GM18505 (cell line): ENCODE measurements around the gene MUSK.
"Not testable (repeated sequence)": the region's sequence is repeated elsewhere in the genome, so short reads cannot be mapped to it uniquely, and the experiment has no call there.

ENCODE experiments used
- ATAC-seq: cut with Tn5 transposase; IDR thresholded peaks from one replicate; pipeline ENCODE4 v1.9.1; 2021; ENCODE audit not compliant: unreplicated experiment
- POLR2A ChIP-seq: IDR thresholded peaks from 4 replicates; pipeline ENCODE4 v1.6.1; 2011; ENCODE audit warnings: borderline replicate concordance; ENCODE audit not compliant: insufficient read depth, insufficient read length; ENCODE audit errors: extremely low read depth

Gene MUSK

DNA sequence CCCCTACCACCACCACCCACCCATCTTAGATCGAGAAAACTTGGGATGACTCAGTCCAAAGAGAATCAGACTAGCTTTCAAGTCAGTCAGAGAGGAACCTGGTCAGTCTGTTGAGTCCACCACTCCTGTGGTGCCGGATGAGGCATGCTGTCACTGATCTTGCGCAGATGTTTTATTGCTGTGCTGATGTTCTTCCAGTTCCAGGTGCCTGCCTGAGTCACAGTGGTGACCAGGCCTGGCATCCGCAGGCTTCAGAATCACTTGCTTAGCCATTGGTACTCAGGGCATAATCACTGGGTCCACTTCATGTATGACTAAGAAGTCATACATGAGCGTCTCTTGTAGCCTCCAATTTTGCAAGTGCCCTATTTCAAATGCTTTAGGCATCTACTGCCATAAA lies 114.1 kb downstream of the MUSK start:
- ATAC-seq = no peak

DNA sequence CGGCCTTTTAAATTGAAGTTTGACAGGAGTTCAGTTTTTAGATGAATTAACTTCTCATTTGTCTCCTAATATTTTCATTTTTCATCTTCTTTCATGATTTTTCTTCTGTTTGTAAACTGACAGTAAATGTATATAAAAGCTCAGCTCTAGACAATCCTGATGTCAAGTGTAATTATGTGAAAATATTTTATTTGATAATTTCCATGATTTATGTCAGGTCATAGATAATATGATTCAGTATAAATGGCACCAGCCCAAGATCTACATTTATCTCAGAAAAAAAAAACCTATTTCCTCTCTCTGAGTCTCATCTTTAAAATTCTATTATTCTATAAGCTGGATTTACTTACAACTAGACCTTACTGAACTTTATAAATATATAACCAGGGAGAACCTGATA lies 115.7 kb downstream of the MUSK start:
- ATAC-seq = no peak
- TF ChIP-seq POLR2A = no peak

More for the DNA sequence above, 114.1 kb downstream of the MUSK start:
- no peak for TF ChIP-seq POLR2A

DNA sequence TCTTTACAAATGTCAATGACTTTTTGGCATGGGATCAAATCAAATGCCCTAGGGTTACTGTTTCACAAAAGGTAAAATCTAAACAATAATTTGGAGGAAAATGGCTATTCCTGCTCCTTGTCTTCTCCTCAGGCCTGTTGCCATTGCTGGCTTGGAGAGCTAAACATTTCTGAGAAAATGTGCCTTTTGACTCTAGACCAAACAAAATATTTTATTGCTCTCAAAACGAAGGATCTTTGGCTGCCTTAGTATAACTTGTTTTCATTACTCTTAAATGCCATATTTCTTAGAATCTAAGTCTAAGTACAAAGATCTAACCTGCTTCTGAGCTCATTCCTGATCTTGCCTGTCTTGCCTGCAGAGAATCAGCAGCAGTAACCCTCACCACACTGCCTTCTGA lies 116.6 kb downstream of the MUSK start:
- no peak for TF ChIP-seq POLR2A
- no peak for ATAC-seq

DNA sequence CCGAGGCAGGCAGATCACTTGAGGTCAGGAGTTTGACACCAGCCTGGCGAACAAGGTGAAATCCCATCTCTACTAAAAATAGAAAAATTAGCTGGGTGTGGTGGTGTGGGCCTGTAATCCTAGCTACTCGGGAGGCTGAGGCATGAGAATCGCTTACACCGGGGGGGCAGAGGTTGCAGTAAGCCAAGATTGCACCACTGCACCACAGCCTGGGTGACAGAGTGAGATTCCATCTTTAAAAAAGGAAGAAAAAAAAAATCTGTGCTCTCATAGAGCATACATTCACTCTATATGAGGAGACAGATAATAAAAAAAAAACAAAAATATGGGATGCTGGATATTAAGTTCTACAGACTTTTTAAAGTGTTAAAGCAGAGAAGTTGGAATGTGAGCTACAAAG lies 119.8 kb downstream of the MUSK start:
- ATAC-seq = not testable (repeated sequence)

DNA sequence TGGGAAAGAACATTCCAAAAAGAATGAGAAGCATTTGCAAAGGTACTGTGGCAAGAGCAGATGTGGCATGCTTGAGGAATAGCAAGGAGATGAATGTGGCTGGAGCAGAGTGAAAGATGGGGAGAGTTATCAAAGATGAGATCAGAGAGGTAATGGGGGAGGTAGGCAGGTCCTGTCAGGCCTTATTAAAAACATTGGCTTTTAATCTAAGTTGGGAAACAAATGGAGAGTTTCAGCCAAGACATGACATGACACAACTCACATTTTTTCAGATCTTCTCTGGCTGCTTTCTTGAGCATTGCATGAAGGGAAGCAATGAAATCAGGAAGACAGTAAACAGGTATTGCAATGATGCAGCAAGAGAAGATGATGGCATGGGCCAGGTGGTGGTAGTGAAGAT lies 120.3 kb downstream of the MUSK start:
- TF ChIP-seq POLR2A = no peak
- no peak for ATAC-seq

DNA sequence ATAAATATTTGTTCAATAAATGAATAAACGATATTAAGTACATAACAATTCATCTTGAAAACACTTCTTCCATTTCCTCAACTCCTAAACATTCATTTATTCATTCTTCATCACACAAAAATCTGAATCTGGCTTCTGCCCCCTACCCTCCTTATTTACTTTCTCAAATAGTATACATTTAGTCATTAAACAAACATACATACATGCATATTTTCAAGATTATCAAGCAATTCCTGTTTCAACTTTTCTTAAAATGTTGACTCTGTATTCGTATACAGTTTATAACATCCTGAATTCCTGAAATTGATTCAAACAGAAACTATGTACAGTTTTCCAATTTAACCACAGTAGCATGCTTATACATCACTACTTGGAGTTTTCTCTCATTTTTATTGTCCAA lies 129.0 kb downstream of the MUSK start:
- no peak for ATAC-seq
- no peak for TF ChIP-seq POLR2A

DNA sequence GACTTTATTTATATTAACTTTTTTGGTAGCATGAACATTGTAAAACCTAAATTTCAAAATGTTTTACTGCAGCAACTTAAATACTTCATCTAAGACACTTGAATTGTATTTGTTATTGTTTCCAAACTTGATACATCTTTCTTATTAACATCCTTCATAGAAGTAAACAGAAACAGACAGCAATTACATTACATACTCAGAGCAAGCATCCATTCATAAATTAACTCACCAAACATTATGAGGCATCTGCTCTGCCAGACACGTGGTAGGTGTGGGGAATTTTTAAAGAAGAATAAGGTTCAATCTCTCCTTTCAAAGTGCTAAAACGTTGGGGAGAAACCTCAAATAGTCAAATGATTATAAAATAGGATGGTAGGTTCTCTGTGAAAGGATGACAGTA lies 130.8 kb downstream of the MUSK start:
- TF ChIP-seq POLR2A = no peak
- ATAC-seq = no peak

DNA sequence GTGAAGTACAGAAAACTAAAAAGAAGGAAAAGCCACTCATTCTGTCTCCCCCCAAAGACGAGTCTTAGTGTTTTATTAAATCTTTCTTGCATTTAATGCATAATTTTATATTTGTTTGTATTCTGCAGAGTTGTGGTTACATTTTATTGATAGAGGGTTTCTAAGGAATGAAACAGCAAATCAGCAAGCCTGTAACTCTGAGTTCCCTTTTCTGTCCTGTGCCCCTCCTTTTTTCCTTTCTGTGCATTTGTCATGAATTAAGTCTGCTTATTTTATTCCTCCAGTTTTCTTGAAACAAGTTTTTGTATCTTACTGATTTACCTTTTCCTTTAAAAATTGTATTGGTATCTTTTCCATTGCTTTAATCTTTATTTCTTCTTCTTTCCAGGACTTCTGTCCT lies 132.8 kb downstream of the MUSK start:
- no peak for TF ChIP-seq POLR2A
- no peak for ATAC-seq

DNA sequence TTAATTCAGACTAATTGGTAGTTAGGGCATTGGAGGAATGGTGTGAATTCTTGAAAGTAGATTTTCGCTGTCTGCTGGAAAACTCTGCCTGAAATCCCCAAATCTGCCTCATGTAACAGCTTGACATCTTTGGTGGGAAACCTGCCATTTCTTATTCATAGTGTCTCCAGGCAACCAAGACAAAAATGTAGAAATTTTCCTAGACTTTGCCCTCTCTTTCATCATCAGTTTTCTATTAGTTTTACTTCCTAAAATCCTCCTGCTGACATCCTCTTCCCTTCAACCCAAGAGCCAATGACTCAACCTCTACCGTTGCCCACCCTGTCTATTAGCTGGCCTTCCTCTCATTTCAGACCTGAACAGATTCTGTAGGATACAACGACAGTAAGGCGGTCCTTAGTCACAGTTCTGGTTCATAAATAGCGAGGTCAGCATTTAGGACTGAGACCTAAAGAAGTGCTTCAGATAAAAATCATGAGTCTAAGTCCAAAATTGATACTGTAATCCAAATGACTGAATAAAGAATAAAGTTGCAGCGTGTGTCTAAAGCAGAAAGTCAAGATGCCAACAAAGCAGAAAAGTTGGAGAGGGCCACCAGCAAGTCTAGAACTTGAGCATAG lies 133.9 kb downstream of the MUSK start:
- no peak for ATAC-seq

DNA sequence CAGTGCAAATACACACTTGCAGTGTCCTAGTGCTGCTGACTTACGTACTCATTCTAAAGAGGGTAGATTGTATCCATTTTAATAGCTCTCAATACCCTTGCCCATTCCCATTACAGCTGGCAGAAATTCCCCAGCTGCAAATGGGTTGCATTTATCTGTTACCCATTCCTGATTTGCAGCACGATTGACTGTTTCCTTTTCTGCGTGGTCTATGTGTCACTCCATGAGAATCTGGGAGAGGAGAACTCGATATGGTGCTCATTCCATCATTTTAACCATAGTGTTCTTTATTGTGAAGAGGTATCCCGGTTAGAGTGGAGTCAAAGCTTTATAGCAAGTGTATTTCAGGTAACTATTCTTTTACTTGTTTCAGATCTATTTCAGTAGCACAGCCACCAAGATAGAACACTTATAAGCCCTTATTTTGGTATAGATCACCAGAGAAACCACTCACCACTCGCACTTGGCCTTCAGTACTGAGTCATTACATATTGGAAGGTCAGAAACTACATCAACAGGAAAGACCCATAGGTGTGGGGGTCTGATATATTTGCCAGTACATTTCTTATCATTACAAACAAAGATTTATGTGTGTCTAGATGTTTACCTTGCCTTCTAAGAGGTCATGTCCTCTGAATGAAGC lies 139.5 kb downstream of the MUSK start:
- TF ChIP-seq POLR2A = no peak
- ATAC-seq = peak; percentile 43

More for the DNA sequence above, 133.9 kb downstream of the MUSK start:
- no peak for TF ChIP-seq POLR2A

DNA sequence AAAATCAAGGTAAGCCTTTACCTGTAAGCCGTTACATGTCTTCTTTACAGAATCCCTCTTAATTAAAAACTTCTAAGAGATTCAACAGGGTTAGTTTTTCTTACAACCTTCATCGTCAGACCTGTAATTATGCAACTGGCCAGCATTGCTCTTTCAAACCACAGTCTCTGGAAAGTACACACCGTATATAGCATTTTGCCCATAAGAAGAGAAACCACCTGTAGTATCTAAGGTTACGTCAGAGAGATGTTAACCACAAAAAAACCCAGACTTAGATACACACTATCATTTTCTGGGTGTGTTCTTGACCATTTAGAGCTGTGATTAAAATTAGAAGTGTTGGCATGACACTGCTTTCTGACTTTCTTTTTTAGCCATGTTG lies 140.0 kb downstream of the MUSK start:
- TF ChIP-seq POLR2A = no peak
- peak; percentile 98 for ATAC-seq

DNA sequence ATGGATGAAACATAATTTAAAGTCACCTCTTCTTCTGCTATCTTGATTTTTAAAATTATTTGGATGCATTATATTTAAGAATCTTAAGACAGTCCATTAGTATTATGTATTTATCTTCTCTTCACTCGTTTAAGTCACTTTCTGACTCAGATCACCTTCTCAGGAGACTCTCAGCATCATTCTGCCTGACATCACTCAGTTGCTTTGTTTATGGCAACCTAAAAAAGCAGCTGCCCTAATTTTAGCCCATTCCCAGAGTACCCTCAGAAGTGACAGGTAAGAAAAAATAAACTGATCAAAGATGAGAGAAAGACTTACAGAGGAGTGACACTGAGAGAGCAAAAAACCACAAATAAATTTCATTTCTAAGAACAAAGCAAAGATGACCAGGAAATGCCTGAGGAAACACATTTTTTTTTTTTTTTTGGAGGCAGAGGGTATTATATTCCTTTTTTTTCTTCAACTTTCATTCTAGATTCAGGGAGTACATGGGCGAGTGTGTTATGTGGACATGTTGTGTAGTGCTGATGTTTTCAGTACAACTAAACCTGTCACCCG lies 140.5 kb downstream of the MUSK start:
- ATAC-seq = peak; percentile 43
- no peak for TF ChIP-seq POLR2A

DNA sequence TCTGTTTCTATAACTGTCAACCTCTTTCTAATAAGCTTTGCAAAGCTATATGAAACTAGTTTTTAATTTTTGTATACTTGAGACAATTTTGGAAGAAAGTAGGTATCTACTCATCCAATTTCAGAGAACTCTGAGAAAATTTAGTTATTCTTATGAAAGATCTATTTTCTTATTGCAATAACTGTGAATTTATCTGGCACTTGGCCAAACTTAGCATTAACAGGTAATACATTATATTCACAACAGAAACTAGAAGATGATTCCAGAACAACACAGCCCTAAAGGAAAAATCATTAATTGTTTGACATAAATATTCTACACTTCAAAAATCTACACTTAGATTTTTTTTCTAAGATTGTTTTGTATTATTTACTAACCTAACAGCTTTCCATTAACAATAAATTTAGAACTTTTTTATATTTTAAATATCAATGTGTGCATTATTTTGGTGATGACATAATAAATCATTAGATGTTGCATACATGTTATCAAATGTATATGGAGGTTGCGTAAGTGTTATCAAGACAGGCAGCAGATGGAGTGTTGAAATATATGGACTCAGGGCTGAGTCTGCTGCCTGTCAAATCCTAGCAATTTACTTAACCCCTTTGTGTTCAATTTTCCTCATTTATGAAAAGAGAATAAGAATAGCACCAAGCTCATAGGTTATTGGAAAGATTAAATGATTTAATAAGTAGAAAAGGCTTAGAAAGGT lies 141.8 kb downstream of the MUSK start:
- TF ChIP-seq POLR2A = no peak
- ATAC-seq = no peak

DNA sequence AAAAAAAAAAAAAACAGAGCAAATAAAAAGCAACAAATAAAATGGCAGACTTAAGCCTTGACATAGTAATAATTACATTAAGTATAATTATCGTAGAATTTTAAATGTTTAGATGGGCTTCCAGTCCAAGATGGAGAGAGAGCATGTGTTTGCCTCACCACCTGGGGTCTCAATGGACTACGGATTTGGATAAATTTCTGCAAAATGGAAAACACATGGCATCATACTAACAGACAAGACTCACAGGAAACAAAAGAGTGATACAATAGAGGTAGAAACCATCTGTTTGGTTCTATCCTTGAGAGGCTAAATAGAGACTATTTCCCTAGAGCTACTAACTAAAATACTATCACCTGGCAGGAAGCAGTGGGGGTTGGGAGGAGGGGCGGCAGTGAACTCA lies 144.3 kb downstream of the MUSK start:
- no peak for ATAC-seq
- TF ChIP-seq POLR2A = no peak
